K562 (cell line): ENCODE data around the gene CD4. TPM values are rescaled to one million over a fixed set of nuclear protein-coding genes. Genes with fewer than 3 reads are reported as not detected.

Experiments
- ATAC-seq: fragments of 200-7000 bp; cut with Tn5 transposase; 3 replicates; pipeline ENCODE4 v1.9.1; 2020; ENCODE audit warnings: moderate library complexity
- BruUV-seq: library from RNA; stranded (reverse); fragments of 400-500 nt; replicated peaks from 2 replicates; lab custom pipeline; 2021; lab: Mats Ljungman, UMichigan
- CTCF ChIA-PET: fragments of 300-600 bp; formaldehyde crosslinking; extraction: SDS; loops from one replicate; lab custom pipeline; 2021; ENCODE audit warnings: low intra/inter-chr PET ratio; lab: Yijun Ruan, JAX
- POLR2A ChIA-PET: fragments of 300-600, 350-650 bp; sonication (Branson Sonifier 250); formaldehyde crosslinking; extraction: SDS; loops from one replicate; lab custom pipeline; 2021; ENCODE audit warnings: antibody characterized with exemption, inconsistent platforms; lab: Yijun Ruan, JAX
- DNase-seq, 4 experiments: peaks; one replicate each; pipeline versions ENCODE4 v3.0.0 to v3.0.0-alpha.2; 2011 to 2018; ENCODE audit warnings: low spot score in 3 of 4, mixed read lengths in 3 of 4; ENCODE audit errors: extremely low read depth in 1 of 4
- FAIRE-seq: peaks from 2 replicates; lab custom pipeline; 2011; peaks lifted over from hg19 to GRCh38; lab: Jason Lieb, UNC
- H2AFZ ChIP-seq: 2 replicates; pipeline ENCODE4 v1.6.0; 2011; ENCODE audit warnings: low read depth, low read length, control low read depth, inconsistent platforms
- H3K27ac ChIP-seq: fragments of 200-600 bp; 3 replicates; pipeline ENCODE4 v1.8.0; 2011; ENCODE audit warnings: low read depth, mild to moderate bottlenecking, control low read depth, inconsistent platforms, low read length, moderate library complexity, mixed read lengths; ENCODE audit errors: extremely low read depth
- H3K27me3 ChIP-seq, 2 experiments: fragments of 300-600 bp in 1 of 2; 2 replicates in 1 of 2; 3 replicates in 1 of 2; pipeline versions ENCODE4 v1.6.0 to v1.8.0; 2011; ENCODE audit warnings: inconsistent platforms in 2 of 2, low read length in 2 of 2, mild to moderate bottlenecking in 1 of 2, mixed read lengths in 1 of 2, moderate library complexity in 1 of 2; ENCODE audit not compliant: control insufficient read depth in 2 of 2, insufficient read depth in 2 of 2
- H3K36me3 ChIP-seq: fragments of 300-600 bp; 3 replicates; pipeline ENCODE4 v1.8.0; 2011; ENCODE audit warnings: mild to moderate bottlenecking, low read length, inconsistent platforms; ENCODE audit not compliant: control insufficient read depth, insufficient read depth
- H3K4me1 ChIP-seq, 2 experiments: fragments of 200-600 bp in 1 of 2; replicated peaks in 1 of 2; 2 replicates in 1 of 2; 3 replicates in 1 of 2; pipeline versions ENCODE4 v1.5.1 to v1.8.0; 2011; ENCODE audit warnings: inconsistent platforms in 2 of 2, low read length in 2 of 2, mild to moderate bottlenecking in 1 of 2, mixed read lengths in 1 of 2, moderate library complexity in 1 of 2; ENCODE audit not compliant: control insufficient read depth in 2 of 2, insufficient read depth in 2 of 2
- H3K4me2 ChIP-seq: 2 replicates; pipeline ENCODE4 v1.6.1; 2011; ENCODE audit warnings: low read length, control low read depth, inconsistent platforms, mixed read lengths; ENCODE audit not compliant: insufficient read depth
- H3K4me3 ChIP-seq: fragments of 200-600 bp; sonication (generic), shearing (Covaris generic); 2 replicates; pipeline ENCODE4 v1.5.1; 2016; ENCODE audit warnings: control low read depth, inconsistent platforms
- H3K79me2 ChIP-seq: fragments of 200-600 bp; 3 replicates; pipeline ENCODE4 v1.8.0; 2011; ENCODE audit warnings: low read length, inconsistent platforms; ENCODE audit not compliant: control insufficient read depth, insufficient read depth
- H3K9ac ChIP-seq, 2 experiments: 2 replicates each; pipeline versions ENCODE4 v1.6.0 to v1.6.1; 2011; ENCODE audit warnings: low read depth in 2 of 2, low read length in 2 of 2, control low read depth in 1 of 2, inconsistent platforms in 1 of 2, mild to moderate bottlenecking in 1 of 2, mixed read lengths in 1 of 2; ENCODE audit not compliant: insufficient read depth in 1 of 2
- H3K9me1 ChIP-seq: one replicate; pipeline ENCODE4 v1.6.0; 2011; ENCODE audit warnings: inconsistent platforms, mild to moderate bottlenecking, low read length, moderate library complexity; ENCODE audit not compliant: control insufficient read depth, insufficient read depth
- H3K9me3 ChIP-seq: replicated peaks from 2 replicates; pipeline ENCODE4 v1.5.1; 2011; ENCODE audit warnings: low read depth, low read length, inconsistent platforms; ENCODE audit not compliant: control insufficient read depth, insufficient read depth
- H4K20me1 ChIP-seq: replicated peaks from 2 replicates; pipeline ENCODE4 v1.6.1; 2011; ENCODE audit warnings: low read length, inconsistent platforms, mixed read lengths; ENCODE audit not compliant: control insufficient read depth, insufficient read depth
- KDM4B ChIP-seq, 2 experiments: fragments of 450-650 bp in 1 of 2; sonication (generic) in 1 of 2; IDR thresholded peaks; 2 replicates each; pipeline ENCODE4 v1.6.1; 2016 to 2017; ENCODE audit warnings: borderline replicate concordance in 2 of 2, antibody characterized with exemption in 1 of 2, low read depth in 1 of 2, mild to moderate bottlenecking in 1 of 2
- PURB ChIP-seq: sonication (generic); formaldehyde crosslinking; IDR thresholded peaks from 2 replicates; pipeline ENCODE4 v1.9.0; 2021; ENCODE audit warnings: low read depth, mild to moderate bottlenecking, missing genetic modification reagents
- RBM14 ChIP-seq: fragments of 200-400 bp; formaldehyde crosslinking; IDR thresholded peaks from 2 replicates; pipeline ENCODE4 v1.6.1; 2018; ENCODE audit warnings: low read depth, mild to moderate bottlenecking, low read length, moderate library complexity, borderline replicate concordance; ENCODE audit not compliant: insufficient read depth
- WGBS: fragments of 100-300 bp; shearing (Covaris generic); methylation state at CpG from one replicate; pipeline ENCODE4 v1.1.6; 2016; ENCODE audit warnings: low coverage, mixed read lengths; ENCODE audit not compliant: insufficient coverage; ENCODE audit errors: missing lambda C conversion rate; 5-methylcytosine and 5-hydroxymethylcytosine counted together
- in situ Hi-C: fragments of 300-500 bp; cut with MboI; formaldehyde crosslinking; loops from 4 replicates; pipeline ENCODE4 v1.15.0; 2018; ENCODE audit warnings: inconsistent platforms, mixed read lengths
- intact Hi-C: fragments of 100-400 bp; cut with micrococcal nuclease; formaldehyde crosslinking; loops from 2 replicates; pipeline ENCODE4 v1.14.2; 2022
- polyA plus RNA-seq, 8 experiments: library from polyadenylated mRNA; depleted of rRNA in 4 of 8; stranded (reverse) in 5 of 8; unstranded in 3 of 8; fragments of >200 nt; fragmentation: Nextera tagmentation in 2 of 8; fragmentation: Illumina TruSeq in 1 of 8; extraction: Ambion mirVana in 2 of 8; extraction: Trizol in 1 of 8; gene quantifications; 2 replicates each; pipeline versions ENCODE4 v1.2.1 to v1.2.3, GENCODE V29; 2011 to 2014; ENCODE audit warnings: inconsistent platforms in 1 of 8, missing spikeins in 1 of 8
- total RNA-seq, 7 experiments: library from RNA; depleted of rRNA in 6 of 7; stranded (reverse); fragments of >200 nt in 6 of 7; fragmentation: Illumina TruSeq in 2 of 7; extraction: Trizol in 2 of 7; gene quantifications; 2 replicates each; pipeline versions ENCODE4 v1.2.1 to v1.2.3, GENCODE V29; 2011 to 2021; ENCODE audit warnings: low replicate concordance in 1 of 7
- TF ChIP-seq, protein P1 (sequence below): sonication (generic); IDR thresholded peaks from 2 replicates; pipeline ENCODE4 v1.6.1; 2016

CD4 gene
- total and polyA plus RNA-seq, 9 of the 15 experiments (the other 6 are each of a cell fraction or from before 2014, with no cell fraction given) = 0.06 to 0.27 (median 0.09) TPM; not detected in 5

- ChIA-PET CTCF (no interaction called here), POLR2A (no interaction called here)
- intact Hi-C loops (loop anchor here (10.0 kb wide), 2 partner anchors 205 to 265 kb away; partner anchors contain the start of gene IFFO1), in situ Hi-C loops (no loop called here)
- BruUV-seq = no TSS peak
- TF ChIP-seq KDM4B (IDR thresholded peaks at IDR 0.05; ENCODE audit: borderline replicate concordance in 2 of 2, low read depth in 1 of 2) (no peak), PURB (CRISPR knock-in tag) (no peak), RBM14 (no peak)
- TF ChIP-seq, protein P1, sequence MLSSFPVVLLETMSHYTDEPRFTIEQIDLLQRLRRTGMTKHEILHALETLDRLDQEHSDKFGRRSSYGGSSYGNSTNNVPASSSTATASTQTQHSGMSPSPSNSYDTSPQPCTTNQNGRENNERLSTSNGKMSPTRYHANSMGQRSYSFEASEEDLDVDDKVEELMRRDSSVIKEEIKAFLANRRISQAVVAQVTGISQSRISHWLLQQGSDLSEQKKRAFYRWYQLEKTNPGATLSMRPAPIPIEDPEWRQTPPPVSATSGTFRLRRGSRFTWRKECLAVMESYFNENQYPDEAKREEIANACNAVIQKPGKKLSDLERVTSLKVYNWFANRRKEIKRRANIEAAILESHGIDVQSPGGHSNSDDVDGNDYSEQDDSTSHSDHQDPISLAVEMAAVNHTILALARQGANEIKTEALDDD = no peak
- Histone ChIP-seq H3K9ac (peak overlapping the region in 1 of 2 experiments; percentile 35; a peak in 1 of 4 replicates), H3K27ac (no peak overlapping the region), H3K4me3 (no peak overlapping the region), H3K27me3 (peaks cover 0 to 4% of the 10 kb centered on the region in 2 experiments; a peak in 2 of 5 replicates), H3K4me1 (peaks cover 8 to 16% of the 10 kb centered on the region in 2 experiments; a peak in 4 of 5 replicates), H2AFZ (no peak overlapping the region), H3K79me2 (no peaks in the 10 kb centered on the region), H3K4me2 (no peak overlapping the region), H3K9me3 (no peaks in the 10 kb centered on the region), H3K36me3 (no peaks in the 10 kb centered on the region), H4K20me1 (no peaks in the 10 kb centered on the region), H3K9me1 (no peaks in the 10 kb centered on the region)
- ATAC-seq (no peak), DNase-seq (no peak), FAIRE-seq (no peak)
- WGBS = 34% methylated on average over 3 of the region's 5 CpGs
These were observed 30.8 kb downstream of the CD4 start for GRCh38 chr12:6820166-6820565.
